Left lung (tissue), 10 donors: ENCODE results near the gene P2RX5. TPM values are rescaled to one million over a fixed set of nuclear protein-coding genes. Genes with fewer than 3 reads are reported as not detected.
"Not testable (repeated sequence)": the region's sequence is repeated elsewhere in the genome, so short reads cannot be mapped to it uniquely, and the experiment has no call there.

Experiments
- ATAC-seq: fragments of 200-7000 bp; cut with Tn5 transposase; one replicate; pipeline ENCODE4 v1.9.1; 2020; ENCODE audit warnings: moderate library complexity
- DNase-seq, 4 donors: peaks; one replicate each; pipeline ENCODE4 v3.0.0-alpha.2; 2013 to 2020
- H3K27ac ChIP-seq, 2 donors: fragments of 200-600 bp; sonication (generic) in 1 of 2; one replicate each; pipeline versions ENCODE4 v1.5.0 to v1.8.0; 2020 to 2021
- H3K27me3 ChIP-seq, 2 donors: fragments of 200-600 bp; sonication (generic) in 1 of 2; one replicate each; pipeline versions ENCODE4 v1.5.0 to v1.8.0; 2020 to 2021
- H3K36me3 ChIP-seq, 2 donors: fragments of 200-600 bp; sonication (generic) in 1 of 2; one replicate each; pipeline versions ENCODE4 v1.5.0 to v1.8.0; 2020 to 2021
- H3K4me1 ChIP-seq, 2 donors: fragments of 200-600 bp; one replicate each; pipeline ENCODE4 v1.8.0; 2021
- H3K4me3 ChIP-seq, 2 donors: fragments of 200-600 bp; sonication (generic) in 1 of 2; one replicate each; pipeline versions ENCODE4 v1.5.0 to v1.8.0; 2020 to 2021; ENCODE audit warnings: mild to moderate bottlenecking in 1 of 2
- H3K9me3 ChIP-seq, 2 donors: fragments of 200-600 bp; sonication (generic) in 1 of 2; one replicate each; pipeline versions ENCODE4 v1.5.0 to v1.8.0; 2020 to 2021
- CTCF ChIP-seq, 2 donors: fragments of 200-600 bp; sonication (generic) in 1 of 2; IDR thresholded peaks; one replicate each; pipeline versions ENCODE4 v1.5.0 to v1.8.0; 2021; ENCODE audit warnings: antibody characterized with exemption in 2 of 2
- intact Hi-C, 2 donors: fragments of 100-400 bp; cut with DNase I; formaldehyde crosslinking; loops; one replicate each; pipeline versions ENCODE4 v1.11.2 to v1.14.2; 2022
- polyA plus RNA-seq, 6 donors: library from polyadenylated mRNA; unstranded; fragments of 120-200 nt; gene quantifications; one replicate each; pipeline ENCODE4 v1.2.1, GENCODE V29; 2013; ENCODE audit not compliant: insufficient read length in 6 of 6
- total RNA-seq, 2 donors: library from RNA; stranded (reverse); fragmentation: NEBNext Ultra II Directional; extraction: Animal tissue kit (Norgen Biotek cat#: 25700); gene quantifications; one replicate each; pipeline ENCODE4 v1.2.1, GENCODE V29; 2021
- donor health status: DM: no; HTN: yes; CAD: no.
- donor health status: DM: no; HTN: no; CAD: no.

The P2RX5 gene
- total and polyA plus RNA-seq, 8 donors: 0.16 to 2.1 (median 0.37) TPM

- H3K27me3 ChIP-seq: no peaks in the 10 kb centered on the region
- no peaks in the 10 kb centered on the region for H3K9me3 ChIP-seq
- H3K4me3 ChIP-seq: no peak overlapping the region
- H3K36me3 ChIP-seq: peaks cover 0 to 67% of the 10 kb centered on the region in 2 donors
- ATAC-seq (no peak), DNase-seq (no peak)
- intact Hi-C loops: no loop called here
- no peak overlapping the region for H3K27ac ChIP-seq
- no peak for TF ChIP-seq CTCF (IDR thresholded peaks at IDR 0.05)
- peaks cover 4 to 38% of the 10 kb centered on the region in 2 donors for H3K4me1 ChIP-seq
Measured at GRCh38 chr17:3715296-3715695, 19.3 kb upstream of the P2RX5 start.

GRCh38 chr17:3712811-3713463 lies 17.0 kb upstream of the P2RX5 start:
- ATAC-seq: no peak
- Histone ChIP-seq H3K9me3 (no peaks in the 10 kb centered on the region), H3K36me3 (peaks cover 0 to 54% of the 10 kb centered on the region in 2 donors), H3K27me3 (no peaks in the 10 kb centered on the region), H3K4me3 (no peak overlapping the region), H3K4me1 (peaks cover 0 to 14% of the 10 kb centered on the region in 2 donors), H3K27ac (no peak overlapping the region)
- DNase-seq: no peak
- intact Hi-C loops: no loop called here
- TF ChIP-seq CTCF (IDR thresholded peaks at IDR 0.05): no peak

- intact Hi-C loops: no loop called here
- Histone ChIP-seq H3K27ac (no peak overlapping the region), H3K4me3 (no peak overlapping the region), H3K9me3 (no peaks in the 10 kb centered on the region), H3K27me3 (no peaks in the 10 kb centered on the region), H3K4me1 (peaks cover 0 to 13% of the 10 kb centered on the region in 2 donors), H3K36me3 (peaks cover 0 to 35% of the 10 kb centered on the region in 2 donors)
- TF ChIP-seq CTCF (IDR thresholded peaks at IDR 0.05): no peak
- DNase-seq (no peak), ATAC-seq (peak; percentile 83)
Measured at GRCh38 chr17:3710951-3711383, 15.0 kb upstream of the P2RX5 start.

GRCh38 chr17:3708366-3708765 lies 12.4 kb upstream of the P2RX5 start:
- intact Hi-C loops: no loop called here
- no peak overlapping the region for H3K27ac ChIP-seq

GRCh38 chr17:3705718-3705984 lies 9.7 kb upstream of the P2RX5 start:
- not testable (repeated sequence) for H3K36me3 ChIP-seq

More at GRCh38 chr17:3708366-3708765, 12.4 kb upstream of the P2RX5 start:
- no peak overlapping the region for H3K4me3 ChIP-seq
- ATAC-seq: no peak
- DNase-seq: peak in 2 of 4 donors; percentile 31 to 32
- peaks cover 0 to 12% of the 10 kb centered on the region in 2 donors for H3K36me3 ChIP-seq
- TF ChIP-seq CTCF (IDR thresholded peaks at IDR 0.05): no peak
- H3K9me3 ChIP-seq: no peaks in the 10 kb centered on the region
- peaks cover 0 to 13% of the 10 kb centered on the region in 2 donors for H3K4me1 ChIP-seq
- H3K27me3 ChIP-seq: no peaks in the 10 kb centered on the region

More at GRCh38 chr17:3705718-3705984, 9.7 kb upstream of the P2RX5 start:
- H3K4me1 ChIP-seq, ATAC-seq, H3K4me3 ChIP-seq, H3K27me3 ChIP-seq, H3K27ac ChIP-seq, intact Hi-C loops, DNase-seq, H3K9me3 ChIP-seq: not testable (repeated sequence)
